Gastroesophageal sphincter (tissue), 3 donors: ENCODE results near the gene VDR.

ENCODE experiments used
- CTCF ChIP-seq, 4 experiments: fragments of 200-600 bp in 2 of 4; fragments of 450-650 bp in 2 of 4; sonication (generic) in 1 of 4; IDR thresholded peaks; one replicate each; pipeline ENCODE4 v1.5.1; 2017 to 2019; ENCODE audit warnings: antibody characterized with exemption in 4 of 4, mild to moderate bottlenecking in 2 of 4, moderate library complexity in 2 of 4
- POLR2A ChIP-seq, 2 donors: fragments of 450-650 bp; IDR thresholded peaks; one replicate each; pipeline ENCODE4 v1.6.1; 2017; ENCODE audit warnings: antibody characterized with exemption in 2 of 2, mild to moderate bottlenecking in 2 of 2, moderate library complexity in 1 of 2
- POLR2AphosphoS5 ChIP-seq: sonication (generic); formaldehyde crosslinking; IDR thresholded peaks from one replicate; pipeline ENCODE4 v1.6.1; 2017; ENCODE audit warnings: antibody characterized with exemption

- TF ChIP-seq CTCF (IDR thresholded peaks at IDR 0.05) (no peak), POLR2A (IDR thresholded peaks at IDR 0.05) (no peak), POLR2AphosphoS5 (no peak)
These were observed 111.6 kb downstream of the VDR start for GRCh38 chr12:47793015-47793681.
